Prostate gland (tissue), 2 donors: ENCODE measurements around the gene SREBF1. TPM values are rescaled to one million over a fixed set of nuclear protein-coding genes. Genes with fewer than 3 reads are reported as not detected.

Experiments
- DNase-seq: peaks from one replicate; pipeline ENCODE4 v3.0.0-alpha.2; 2019; ENCODE audit warnings: low spot score
- H3K27ac ChIP-seq, 2 donors: fragments of 200-600 bp; sonication (generic); 2 replicates each; pipeline ENCODE4 v1.5.1; 2017 to 2019
- H3K27me3 ChIP-seq: fragments of 200-600 bp; sonication (generic); replicated peaks from 2 replicates; pipeline ENCODE4 v1.5.1; 2019; ENCODE audit not compliant: insufficient read depth
- H3K36me3 ChIP-seq, 2 donors: fragments of 200-600 bp; sonication (generic); 1 replicate in 1 of 2; 2 replicates in 1 of 2; pipeline versions ENCODE4 v1.5.1 to v1.8.1; 2017 to 2019
- H3K4me1 ChIP-seq: fragments of 200-600 bp; sonication (generic); replicated peaks from 2 replicates; pipeline ENCODE4 v1.5.1; 2019
- H3K4me3 ChIP-seq, 2 donors: fragments of 200-600 bp; sonication (generic); 2 replicates each; pipeline ENCODE4 v1.5.1; 2017 to 2019
- H3K9me3 ChIP-seq: fragments of 200-600 bp; sonication (generic); 2 replicates; pipeline ENCODE4 v1.5.1; 2017
- POLR2A ChIP-seq: fragments of 450-650 bp; IDR thresholded peaks from one replicate; pipeline ENCODE4 v1.6.1; 2016; ENCODE audit warnings: antibody characterized with exemption, mild to moderate bottlenecking
- POLR2AphosphoS5 ChIP-seq: sonication (generic); formaldehyde crosslinking; IDR thresholded peaks from one replicate; pipeline ENCODE4 v1.6.1; 2017; ENCODE audit warnings: antibody characterized with exemption
- WGBS: methylation state at CpG from one replicate; pipeline ENCODE4 v1.1.5; 2018; 5-methylcytosine and 5-hydroxymethylcytosine counted together
- intact Hi-C: fragments of 100-400 bp; cut with DNase I; formaldehyde crosslinking; loops from one replicate; pipeline ENCODE4 v1.14.2; 2022
- total RNA-seq, 2 donors: library from RNA; depleted of rRNA; stranded (reverse); fragments of >200 nt; gene quantifications; one replicate each; pipeline ENCODE4 v1.1.0, GENCODE V29; 2016
- TF ChIP-seq, protein P1 (sequence below), 4 experiments: fragments of 200-600 bp in 2 of 4; fragments of 450-650 bp in 2 of 4; sonication (generic) in 2 of 4; IDR thresholded peaks; 1 replicate in 3 of 4; 2 replicates in 1 of 4; pipeline ENCODE4 v1.5.1; 2016 to 2019; ENCODE audit warnings: antibody characterized with exemption in 4 of 4, mild to moderate bottlenecking in 2 of 4, moderate library complexity in 2 of 4

Gene SREBF1
- total RNA-seq, 2 donors from 2014 or later, result 134 to 299 TPM

DNA sequence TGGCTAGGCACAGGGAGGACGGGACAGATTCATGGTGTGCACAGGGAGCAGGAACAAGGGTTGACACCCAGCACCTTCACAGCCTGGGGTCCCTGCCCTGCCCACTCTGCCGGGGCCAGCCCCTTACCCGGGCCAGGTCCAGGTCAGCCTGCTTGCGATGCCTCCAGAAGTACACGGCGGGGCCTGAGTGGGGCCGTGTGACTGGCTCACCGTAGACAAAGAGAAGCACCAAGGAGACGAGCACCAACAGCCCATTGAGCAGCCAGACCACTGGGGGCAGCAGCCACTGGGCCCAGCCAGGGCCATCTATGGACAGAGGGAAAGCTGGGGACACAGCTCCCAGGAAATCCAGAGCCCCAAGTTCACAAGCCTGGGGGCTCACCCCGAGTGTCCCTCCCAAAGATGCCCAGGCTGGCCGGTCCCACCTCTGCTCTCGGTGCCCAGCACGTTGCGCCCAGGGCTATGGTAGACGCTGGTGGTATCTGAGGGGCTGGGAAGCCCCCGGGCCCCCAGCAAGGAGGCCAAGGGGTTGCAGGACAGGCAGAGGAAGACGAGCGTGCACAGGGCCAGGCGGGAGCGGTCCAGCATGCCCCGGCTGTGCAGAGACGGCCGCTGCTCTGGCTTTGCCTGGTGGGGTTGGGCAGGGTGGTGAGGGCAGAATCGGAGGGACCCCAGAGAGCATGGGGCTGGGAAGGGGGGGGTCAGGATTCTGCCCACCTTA lies 19.8 kb downstream of the SREBF1 start:
- peaks cover 3 to 19% of the 10 kb centered on the region in 2 donors for H3K36me3 ChIP-seq
- peaks cover 51% of the 10 kb centered on the region for H3K4me1 ChIP-seq
- H3K27me3 ChIP-seq, result no peaks in the 10 kb centered on the region
- TF ChIP-seq POLR2AphosphoS5 (no peak), POLR2A (no peak)
- TF ChIP-seq, protein P1, sequence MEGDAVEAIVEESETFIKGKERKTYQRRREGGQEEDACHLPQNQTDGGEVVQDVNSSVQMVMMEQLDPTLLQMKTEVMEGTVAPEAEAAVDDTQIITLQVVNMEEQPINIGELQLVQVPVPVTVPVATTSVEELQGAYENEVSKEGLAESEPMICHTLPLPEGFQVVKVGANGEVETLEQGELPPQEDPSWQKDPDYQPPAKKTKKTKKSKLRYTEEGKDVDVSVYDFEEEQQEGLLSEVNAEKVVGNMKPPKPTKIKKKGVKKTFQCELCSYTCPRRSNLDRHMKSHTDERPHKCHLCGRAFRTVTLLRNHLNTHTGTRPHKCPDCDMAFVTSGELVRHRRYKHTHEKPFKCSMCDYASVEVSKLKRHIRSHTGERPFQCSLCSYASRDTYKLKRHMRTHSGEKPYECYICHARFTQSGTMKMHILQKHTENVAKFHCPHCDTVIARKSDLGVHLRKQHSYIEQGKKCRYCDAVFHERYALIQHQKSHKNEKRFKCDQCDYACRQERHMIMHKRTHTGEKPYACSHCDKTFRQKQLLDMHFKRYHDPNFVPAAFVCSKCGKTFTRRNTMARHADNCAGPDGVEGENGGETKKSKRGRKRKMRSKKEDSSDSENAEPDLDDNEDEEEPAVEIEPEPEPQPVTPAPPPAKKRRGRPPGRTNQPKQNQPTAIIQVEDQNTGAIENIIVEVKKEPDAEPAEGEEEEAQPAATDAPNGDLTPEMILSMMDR (IDR thresholded peaks at IDR 0.05), result no peak
- H3K27ac ChIP-seq, result peak overlapping the region; percentile 66 to 94
- intact Hi-C loops, result loop anchor here (5.0 to 10.0 kb wide), 2 partner anchors 100 to 218 kb away; partner anchors contain the start of genes ATPAF2 and GID4
- H3K4me3 ChIP-seq, result no peak overlapping the region
- DNase-seq, result no peak
- H3K9me3 ChIP-seq, result no peaks in the 10 kb centered on the region
- 78% methylated on average over 24 of the region's 24 CpGs for WGBS

DNA sequence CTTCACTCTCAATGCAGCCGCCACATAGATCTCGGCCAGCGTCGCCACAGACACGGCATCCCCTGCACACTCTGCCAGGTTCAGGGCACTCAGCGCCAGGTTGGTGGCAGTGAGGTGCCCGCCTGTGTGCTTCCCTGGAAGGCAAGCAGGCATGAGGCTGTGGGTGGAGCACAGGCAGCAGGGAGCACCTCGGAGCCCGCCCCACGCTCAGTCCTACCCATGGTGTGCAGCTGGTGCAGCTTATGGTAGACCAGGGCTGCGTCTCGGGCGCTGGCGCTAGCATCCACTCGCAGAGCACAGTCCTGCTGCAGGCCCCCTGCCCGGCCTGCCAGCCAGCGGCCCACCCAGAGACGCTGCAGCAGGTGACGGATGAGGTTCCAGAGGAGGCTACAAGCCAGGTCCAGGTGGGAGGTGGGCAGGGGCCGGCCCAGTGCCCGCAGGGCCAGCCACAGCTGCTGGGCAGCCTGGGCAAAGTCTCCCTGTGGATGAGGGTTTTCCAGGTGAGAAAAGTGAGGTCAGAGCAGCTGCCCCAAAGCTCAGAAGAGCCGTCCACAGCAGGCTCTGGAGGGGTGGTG lies 20.5 kb downstream of the SREBF1 start:
- intact Hi-C loops, result loop anchor here (5.0 to 10.0 kb wide), 2 partner anchors 101 to 218 kb away; partner anchors contain the start of genes ATPAF2 and GID4
- 98% methylated on average over 18 of the region's 22 CpGs for WGBS
- Histone ChIP-seq H3K9me3 (no peaks in the 10 kb centered on the region), H3K27me3 (no peaks in the 10 kb centered on the region), H3K36me3 (peaks cover 3 to 19% of the 10 kb centered on the region in 2 donors), H3K4me1 (peaks cover 51% of the 10 kb centered on the region), H3K4me3 (no peak overlapping the region), H3K27ac (peak overlapping the region; percentile 66 to 94)
- TF ChIP-seq POLR2AphosphoS5, result no peak
- TF ChIP-seq, protein P1 (IDR thresholded peaks at IDR 0.05), result no peak
- DNase-seq, result no peak

DNA sequence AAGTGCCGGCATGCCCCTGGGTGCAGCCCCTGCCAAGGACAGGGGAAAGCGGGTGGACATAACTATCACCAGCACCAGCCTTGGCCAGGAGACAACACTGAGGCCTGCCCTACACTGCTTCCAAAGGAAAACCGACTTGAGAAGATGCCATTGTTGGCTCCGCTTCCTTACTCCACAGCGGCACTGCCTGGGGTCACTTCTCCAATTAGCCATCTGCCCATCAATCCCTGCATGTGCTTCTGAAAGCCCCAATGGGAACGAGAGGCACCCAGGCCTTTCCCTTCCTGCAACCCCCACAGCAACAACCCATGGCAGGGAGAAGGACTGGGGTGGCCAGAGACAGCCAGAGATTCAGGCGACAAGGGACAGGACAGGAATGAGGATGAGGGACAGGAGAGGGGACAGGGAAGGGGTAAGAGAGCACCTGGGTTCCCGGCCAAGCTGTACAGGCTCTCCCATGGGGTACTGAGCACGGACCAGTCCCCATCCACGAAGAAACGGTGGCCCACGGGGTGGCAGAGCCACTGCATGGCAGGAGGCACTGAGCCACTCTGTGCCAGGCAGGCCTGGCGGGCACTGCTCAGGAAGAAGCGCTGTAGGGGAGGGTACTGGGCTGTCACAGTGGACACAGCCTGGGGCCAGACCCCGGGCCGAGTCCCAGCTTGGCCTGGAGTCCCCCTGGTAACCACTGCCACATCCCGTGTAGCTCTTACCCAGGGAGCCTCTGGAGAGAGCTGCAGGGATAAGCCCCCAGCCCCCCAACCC lies 21.2 kb downstream of the SREBF1 start:
- no peaks in the 10 kb centered on the region for H3K9me3 ChIP-seq
- peaks cover 3 to 19% of the 10 kb centered on the region in 2 donors for H3K36me3 ChIP-seq
- H3K27ac ChIP-seq, result peak overlapping the region; percentile 80 to 94
- H3K4me1 ChIP-seq, result peaks cover 48% of the 10 kb centered on the region
- no peak for DNase-seq
- no peak for TF ChIP-seq POLR2A
- TF ChIP-seq POLR2AphosphoS5, result no peak
- TF ChIP-seq, protein P1 (IDR thresholded peaks at IDR 0.05), result no peak
- intact Hi-C loops, result loop anchor here (5.0 to 10.0 kb wide), 2 partner anchors 102 to 219 kb away; partner anchors contain the start of genes ATPAF2 and GID4
- no peak overlapping the region for H3K4me3 ChIP-seq
- 73% methylated on average over 17 of the region's 17 CpGs for WGBS
- H3K27me3 ChIP-seq, result no peaks in the 10 kb centered on the region

DNA sequence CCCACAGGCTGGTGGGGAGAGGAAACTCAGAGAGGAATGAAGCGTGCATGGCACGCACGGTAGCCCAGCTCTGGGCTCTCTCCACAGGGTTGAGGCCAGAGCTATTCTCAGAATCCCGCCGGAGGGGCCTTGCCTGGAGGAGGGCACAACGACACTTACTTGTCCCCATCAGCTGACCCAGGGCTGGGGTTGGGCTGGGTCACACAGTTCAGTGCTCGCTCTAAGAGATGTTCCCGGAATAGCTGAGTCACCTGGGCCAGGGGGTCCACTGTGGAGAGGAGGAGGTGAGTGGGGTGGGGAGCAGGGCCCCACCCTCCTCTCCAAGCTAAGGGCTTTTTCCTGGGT lies 21.8 kb downstream of the SREBF1 start:
- H3K4me3 ChIP-seq, result no peak overlapping the region
- no peaks in the 10 kb centered on the region for H3K27me3 ChIP-seq
- peak overlapping the region; percentile 80 to 94 for H3K27ac ChIP-seq
- peaks cover 3 to 19% of the 10 kb centered on the region in 2 donors for H3K36me3 ChIP-seq
- peaks cover 44% of the 10 kb centered on the region for H3K4me1 ChIP-seq
- DNase-seq, result no peak
- WGBS, result 68% methylated on average over 8 of the region's 8 CpGs
- TF ChIP-seq, protein P1 (IDR thresholded peaks at IDR 0.05), result no peak
- TF ChIP-seq POLR2A, result no peak
- no peak for TF ChIP-seq POLR2AphosphoS5
- H3K9me3 ChIP-seq, result no peaks in the 10 kb centered on the region
- intact Hi-C loops, result loop anchor here (5.0 to 10.0 kb wide), 2 partner anchors 102 to 220 kb away; partner anchors contain the start of genes ATPAF2 and GID4
